ENCODE results near the gene UCN3. TPM values are rescaled to one million over a fixed set of nuclear protein-coding genes. Genes with fewer than 3 reads are reported as not detected.
"Not testable (repeated sequence)": the region's sequence is repeated elsewhere in the genome, so short reads cannot be mapped to it uniquely, and the experiment has no call there.

The UCN3 gene
- total RNA-seq, 1 donor from 2014 or later = not detected

DNA sequence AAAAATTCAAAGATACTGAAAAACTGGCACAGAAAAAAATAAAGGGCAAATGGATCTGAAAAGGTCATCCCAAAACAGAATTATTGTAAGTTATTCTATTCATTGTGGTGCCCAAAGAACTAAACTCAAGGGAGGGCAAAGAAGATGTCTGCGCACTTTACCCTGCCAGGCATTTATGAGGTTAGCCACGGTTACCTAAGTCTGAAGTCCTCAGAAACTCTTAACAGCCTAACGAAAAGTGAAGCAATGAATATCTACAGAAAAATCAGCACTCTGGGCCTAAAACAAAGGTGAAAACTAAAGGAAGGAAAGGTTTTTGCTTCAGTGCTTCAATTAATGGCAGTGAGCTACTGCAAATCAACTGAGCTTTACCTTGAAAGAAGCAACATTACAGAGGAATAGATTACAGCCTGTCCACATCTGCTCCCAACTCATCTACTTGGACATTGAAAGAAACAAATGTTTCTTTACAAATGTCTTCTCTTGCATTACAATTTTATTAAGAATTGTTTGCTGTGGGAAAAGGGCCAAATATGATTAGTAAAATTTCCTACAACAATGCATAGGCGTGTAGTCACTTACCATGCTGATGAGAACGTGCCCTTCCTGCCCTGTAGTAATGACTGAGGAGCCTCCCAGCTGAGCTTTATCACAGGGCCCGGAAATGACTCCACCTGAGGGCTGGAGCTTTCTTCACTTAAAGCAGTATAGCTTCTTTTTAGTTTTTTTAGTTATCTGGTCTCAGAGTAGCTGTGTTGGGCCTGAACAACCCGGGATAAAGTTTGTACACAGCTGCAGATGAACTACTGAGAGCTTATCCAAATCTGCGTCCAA, 39.7 kb downstream of the UCN3 start, which contains the start of gene TUBAL3:
TSS of gene TUBAL3 (minus strand) at position 621 of the 834 bp plus-strand sequence. CDS start at position 585, 36 bp downstream.
- intact Hi-C loops (cut with micrococcal nuclease) = no loop called here

DNA sequence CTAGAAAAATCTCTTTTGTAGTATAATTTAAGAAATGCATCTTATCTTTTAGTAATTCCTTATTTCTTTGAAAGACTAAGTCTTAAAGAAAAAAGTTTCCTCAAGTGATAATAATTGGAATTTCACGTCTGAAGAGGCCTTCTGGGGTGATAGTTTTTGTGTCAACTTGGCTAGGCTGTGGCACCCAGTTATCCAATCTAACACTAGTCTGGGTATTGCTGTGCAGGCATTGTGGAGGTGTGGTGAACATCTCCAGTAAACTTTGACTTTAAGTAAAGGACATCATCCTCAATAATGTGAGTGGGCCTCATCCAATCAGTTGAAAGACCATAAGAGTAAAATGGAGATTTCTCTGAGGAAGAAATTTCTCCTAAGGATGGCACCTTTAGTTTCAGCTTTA, 42.2 kb downstream of the UCN3 start:
- intact Hi-C loops (cut with micrococcal nuclease) = no loop called here

DNA sequence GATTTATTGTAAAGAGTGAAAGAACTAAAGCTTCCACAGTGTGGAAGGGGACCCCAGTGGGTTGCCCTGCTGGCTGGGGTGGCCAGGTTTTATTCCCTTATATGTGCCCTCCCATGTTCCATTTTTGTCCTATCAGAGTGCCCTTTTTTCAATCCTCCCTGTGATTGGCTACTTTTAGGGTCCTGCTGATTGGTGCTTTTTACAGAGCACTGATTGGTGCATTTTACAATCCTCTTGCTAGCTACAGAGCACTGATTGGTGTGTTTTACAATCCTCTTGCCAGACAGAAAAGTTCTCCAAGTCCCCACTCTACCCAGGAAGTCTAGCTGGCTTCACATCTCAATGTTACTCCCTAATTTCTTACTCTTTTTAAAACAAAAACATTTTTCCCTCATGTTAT, 46.0 kb downstream of the UCN3 start:
- intact Hi-C loops (cut with micrococcal nuclease) = not testable (repeated sequence)

DNA sequence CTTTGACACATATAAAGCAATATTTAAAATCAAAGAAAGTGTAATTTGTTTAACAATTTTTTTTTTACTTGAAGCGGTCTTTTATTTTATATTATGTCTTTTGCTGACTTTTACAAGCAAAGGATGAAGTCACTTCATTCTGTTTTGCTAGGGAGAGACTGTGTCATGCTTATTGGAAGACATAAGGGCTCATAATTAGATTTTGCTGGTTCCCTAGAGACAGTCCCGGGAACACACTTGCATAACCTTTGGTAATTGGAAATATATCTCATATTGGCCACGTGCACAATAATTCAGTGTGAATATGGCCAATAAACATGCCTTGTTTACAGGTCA, 47.1 kb downstream of the UCN3 start:
- intact Hi-C loops (cut with micrococcal nuclease) = loop anchor here (1.0 to 2.0 kb wide), 4 partner anchors 34 to 318 kb away; partner anchors contain the start of gene AKR1C3

DNA sequence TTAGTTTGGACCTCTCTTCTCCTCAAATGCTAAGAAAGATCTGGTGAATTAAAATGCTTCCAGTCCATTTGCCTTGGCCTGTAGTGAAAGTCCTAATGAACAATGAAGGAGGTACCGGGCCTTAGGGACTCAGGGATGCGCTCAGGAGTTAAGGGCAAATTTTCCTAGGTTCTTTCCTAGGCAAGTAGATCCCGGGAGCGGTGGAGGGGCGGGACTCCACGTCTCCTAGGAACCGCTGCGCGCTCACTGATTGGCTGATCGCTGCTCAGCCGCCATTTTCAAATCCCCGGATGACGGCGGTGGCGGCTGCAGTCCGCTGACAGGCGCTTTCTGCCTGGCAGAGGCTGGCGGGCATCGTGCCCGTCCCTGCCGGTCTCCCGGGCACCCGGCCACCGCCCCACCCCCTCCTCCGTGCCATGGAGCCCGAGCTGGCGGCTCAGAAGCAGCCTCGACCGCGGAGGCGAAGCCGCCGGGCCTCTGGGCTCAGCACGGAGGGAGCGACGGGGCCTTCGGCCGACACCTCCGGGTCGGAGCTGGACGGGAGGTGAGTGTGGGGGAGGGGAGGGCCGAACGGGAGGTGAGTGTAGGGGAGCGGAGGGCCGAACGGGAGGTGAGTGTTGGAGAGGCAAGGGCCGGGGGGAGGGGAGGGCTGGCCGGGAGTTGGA, 47.6 kb downstream of the UCN3 start, which contains the start of gene NET1:
TSS of gene NET1 (plus strand) at position 281 of the 665 bp plus-strand sequence. CDS start at position 417, 136 bp downstream.
- intact Hi-C loops (cut with micrococcal nuclease) = loop anchor here (1.0 to 2.0 kb wide), 4 partner anchors 34 to 318 kb away; partner anchors contain the start of gene AKR1C3

DNA sequence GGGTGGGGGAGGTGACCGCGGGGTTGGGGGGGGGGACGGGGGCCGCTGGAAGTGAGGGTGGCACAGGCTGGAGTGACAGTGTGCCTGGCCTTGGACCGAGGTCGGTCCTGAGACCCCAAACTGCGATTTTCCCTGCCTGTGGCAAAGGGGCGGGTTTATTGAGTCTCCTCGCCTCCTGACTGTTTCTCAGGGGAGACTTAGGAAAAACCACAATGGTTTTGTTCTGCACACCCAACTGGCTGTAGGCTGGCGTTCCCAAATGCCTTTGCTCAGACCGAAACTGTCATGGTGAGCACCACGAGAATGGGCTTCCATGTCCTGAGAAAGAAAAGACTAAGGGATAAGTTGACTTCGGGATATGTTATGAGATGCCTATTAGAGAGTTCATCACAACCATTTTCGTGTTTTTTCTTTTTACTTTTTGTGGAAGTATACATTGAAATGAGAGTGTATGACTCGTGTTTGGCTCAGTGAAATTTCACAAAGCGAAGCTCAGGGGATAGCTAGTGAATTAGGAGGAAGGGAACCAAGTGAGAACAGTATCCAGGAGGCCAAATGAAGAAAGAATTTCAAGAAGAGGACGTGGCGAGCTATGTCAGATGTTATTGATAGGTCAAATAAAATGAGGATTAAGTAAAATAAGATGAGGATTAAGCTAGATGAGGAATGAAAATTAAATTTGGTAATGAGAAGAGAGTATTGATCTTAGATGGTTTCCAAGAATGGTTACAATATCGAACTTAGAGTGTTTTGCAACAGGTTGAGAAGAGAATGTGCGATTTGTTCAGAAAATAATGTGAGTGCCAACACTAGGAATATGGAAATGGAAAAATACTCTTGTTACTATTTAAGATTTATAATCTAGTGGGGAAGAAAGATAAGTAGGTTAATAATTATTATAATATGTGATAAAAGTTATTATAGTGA, 48.5 kb downstream of the UCN3 start:
- intact Hi-C loops (cut with micrococcal nuclease) = loop anchor here (2.0 kb wide), 2 partner anchors 116 to 128 kb away; no protein-coding TSS in a partner anchor

DNA sequence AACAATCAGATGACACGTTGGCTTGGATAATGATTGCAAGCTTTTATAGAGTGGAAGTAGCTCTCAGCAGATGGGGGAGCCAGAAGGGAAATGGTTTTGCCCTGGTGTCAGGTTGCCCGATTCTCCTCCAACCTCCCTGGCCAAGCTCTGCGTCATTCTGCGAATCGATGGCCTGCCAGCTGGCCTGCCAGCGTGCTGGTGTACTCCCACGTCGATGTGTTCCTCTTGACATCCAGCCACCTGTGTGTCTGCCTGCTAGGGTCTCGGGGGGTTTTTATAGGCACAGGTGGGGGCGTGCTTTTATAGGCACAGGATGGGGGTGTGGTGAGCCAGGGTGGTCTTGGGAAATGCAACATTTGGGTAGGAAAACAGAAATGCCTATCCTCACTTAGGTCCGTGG, 52.2 kb downstream of the UCN3 start:
- intact Hi-C loops (cut with micrococcal nuclease) = no loop called here

DNA sequence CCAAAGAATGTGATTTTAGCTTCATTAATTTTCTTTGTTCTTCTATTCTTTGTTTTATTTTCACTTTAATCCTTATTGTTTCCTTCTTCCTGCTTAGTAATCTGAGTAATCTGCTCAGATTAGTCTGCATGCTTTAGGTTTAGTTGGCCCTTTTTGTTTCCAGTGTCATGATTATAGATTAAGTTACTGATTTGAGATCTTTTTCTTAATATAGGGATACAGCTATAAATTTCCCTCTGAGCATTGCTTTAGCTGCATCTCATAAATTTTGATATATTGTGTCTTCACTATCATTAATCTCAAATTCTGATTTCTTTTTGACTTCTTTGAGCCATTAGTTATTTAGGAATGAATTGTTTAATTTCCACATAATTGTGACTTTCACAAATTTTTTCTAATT, 53.8 kb downstream of the UCN3 start:
- intact Hi-C loops (cut with micrococcal nuclease) = no loop called here

DNA sequence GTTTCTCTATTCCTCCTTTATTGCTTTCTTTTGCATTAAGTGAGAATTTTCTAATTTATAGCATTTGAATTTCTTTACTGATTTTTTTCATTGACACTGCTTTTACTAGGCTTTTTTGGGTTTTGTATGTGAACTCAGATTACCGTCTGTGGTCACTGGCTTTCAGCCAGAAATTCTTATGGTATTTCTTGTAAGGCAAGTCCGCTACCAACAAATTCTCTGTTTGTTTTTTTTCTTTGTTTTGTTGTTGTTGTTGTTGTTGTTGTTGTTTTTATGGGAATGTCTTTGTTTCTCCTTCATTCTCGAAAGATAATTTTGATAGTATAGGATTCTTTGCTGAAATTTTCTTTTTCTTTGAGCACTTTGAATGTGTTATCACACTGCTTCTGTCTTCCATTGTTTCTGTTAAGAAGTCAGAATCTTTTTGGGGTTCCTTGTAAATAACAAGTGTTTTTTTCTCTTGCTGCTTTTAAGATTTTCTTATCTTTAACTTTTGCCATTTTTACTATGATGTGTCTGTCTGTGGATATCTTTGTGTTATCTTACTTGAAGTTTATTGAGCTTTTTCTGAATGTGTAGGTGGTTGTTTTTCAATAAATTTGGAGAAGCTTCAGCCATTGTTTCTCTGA, 54.8 kb downstream of the UCN3 start:
- intact Hi-C loops (cut with micrococcal nuclease) = no loop called here

DNA sequence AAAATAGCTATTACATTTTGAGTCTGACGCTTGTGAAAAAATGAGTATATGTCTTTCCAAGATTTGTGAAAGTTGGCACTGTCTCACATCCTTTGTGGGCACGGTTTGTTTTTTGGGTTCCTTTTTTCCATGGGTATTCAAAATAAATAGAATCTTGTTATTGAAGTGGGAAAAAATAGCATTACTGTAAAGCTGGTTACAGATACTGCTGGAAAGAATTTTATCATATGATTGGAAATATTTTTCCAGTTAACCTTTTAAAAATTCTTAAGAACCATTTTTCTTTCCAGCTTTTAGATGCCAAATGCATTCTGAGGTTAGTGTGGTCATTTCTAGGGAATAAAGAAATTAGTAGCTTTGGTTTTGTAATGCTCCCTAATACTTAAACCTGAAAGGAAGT, 59.0 kb downstream of the UCN3 start:
- intact Hi-C loops (cut with micrococcal nuclease) = no loop called here

Other genes with a start within 250 kb of the UCN3 start
- 1.4 and 1.9 TPM in 2 replicates for gene AKR1C8, start 179.8 kb upstream of the UCN3 start, total RNA-seq
- gene AKR1C4, start 168.1 kb upstream of the UCN3 start, total RNA-seq = not detected in 2 replicates
- gene TUBAL3, start 39.9 kb downstream of the UCN3 start, total RNA-seq = not detected in 2 replicates
- 36.3 and 41.8 TPM in 2 replicates for gene NET1, start 47.6 kb downstream of the UCN3 start, total RNA-seq
- gene CALML5, start 134.6 kb downstream of the UCN3 start, total RNA-seq = not detected in 2 replicates
- gene CALML3, start 160.0 kb downstream of the UCN3 start, total RNA-seq = not detected in 2 replicates

Measured in T-helper 1 cell treated with Interleukin-12 subunit alpha and Interleukin-12 subunit beta and Interleukin-4 antibody, amounts not matched to agents 30 ng/mL and 1 ng/mL, for 36 hours (primary cell).